HG02852 (cell line): Measurements from ENCODE around the gene WDR44.
"Not testable (repeated sequence)": the region's sequence is repeated elsewhere in the genome, so short reads cannot be mapped to it uniquely, and the experiment has no call there.

Experiments used
- ATAC-seq: cut with Tn5 transposase; IDR thresholded peaks from one replicate; pipeline ENCODE4 v1.9.1; 2021; ENCODE audit warnings: mild to moderate bottlenecking, moderate library complexity; ENCODE audit not compliant: unreplicated experiment

Gene WDR44

DNA sequence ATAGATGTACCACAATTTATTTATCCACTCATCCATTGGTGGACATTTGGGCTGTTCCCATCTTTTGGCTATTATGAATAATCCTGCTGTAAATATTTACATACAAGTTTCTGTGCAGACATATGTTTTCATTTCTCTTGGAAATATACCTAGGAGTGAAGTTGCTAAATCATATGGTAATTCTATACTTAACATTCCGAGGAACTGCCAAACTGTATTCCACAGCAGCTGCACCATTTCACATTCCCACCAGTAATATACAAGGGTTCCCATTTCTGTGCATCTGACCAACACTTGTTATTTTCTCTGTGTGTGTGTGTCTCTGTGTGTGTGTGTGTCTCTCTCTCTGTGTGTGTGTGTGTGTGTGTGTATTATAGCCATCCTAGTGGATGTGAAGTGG is 134.3 kb downstream of the WDR44 start:
- ATAC-seq, result no peak

GRCh38 chrX:118482384-118482783 is 136.5 kb downstream of the WDR44 start:
- not testable (repeated sequence) for ATAC-seq

DNA sequence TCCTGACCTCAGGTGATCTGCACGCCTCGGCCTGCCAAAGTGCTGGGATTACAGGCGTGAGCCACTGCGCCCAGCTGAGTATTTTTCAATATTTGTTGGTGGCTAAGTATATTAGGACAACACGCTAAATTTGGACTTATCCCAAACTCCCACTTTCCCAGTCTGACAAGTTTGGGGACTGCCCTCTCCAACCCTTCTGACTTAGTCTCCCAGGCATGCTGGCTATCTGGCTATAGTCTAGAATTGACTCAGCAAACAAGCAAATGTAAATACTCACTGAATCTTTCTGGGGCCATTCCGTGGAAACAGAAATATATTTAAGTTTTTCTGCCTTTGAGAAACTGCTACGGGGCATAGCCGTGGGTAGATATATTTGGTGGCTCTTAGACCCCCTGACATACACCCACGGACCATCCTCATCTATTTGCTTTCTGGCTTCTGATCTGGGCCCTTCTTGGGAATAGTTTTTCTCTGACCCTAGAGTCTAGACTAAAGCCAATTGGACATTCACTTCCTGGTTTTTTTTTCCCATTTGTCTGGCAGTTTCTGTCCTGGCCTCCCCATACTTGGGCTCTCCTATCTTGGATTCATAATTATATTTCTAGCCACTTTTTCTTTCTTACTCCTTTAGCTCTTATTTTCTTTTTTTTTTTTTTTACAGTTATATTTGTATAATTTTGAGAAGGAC is 138.5 kb downstream of the WDR44 start:
- no peak for ATAC-seq

DNA sequence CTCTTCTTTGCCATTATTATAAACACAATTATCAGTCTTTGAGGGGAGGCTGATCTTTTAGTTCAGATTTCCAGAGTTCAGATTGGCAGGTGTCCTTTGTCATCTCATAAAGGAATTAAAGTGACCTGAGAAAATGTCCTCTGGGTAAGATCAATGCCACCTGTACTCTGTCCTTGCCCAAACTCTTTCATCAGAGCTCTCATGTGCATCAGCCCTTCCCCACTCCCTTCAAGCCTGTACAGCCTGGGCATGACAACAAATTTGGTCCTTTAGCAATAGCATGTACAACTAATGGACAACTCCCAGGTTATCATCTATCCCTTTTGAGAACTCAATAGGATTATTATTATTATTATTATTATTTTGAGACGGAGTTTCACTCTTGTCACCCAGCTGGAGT is 140.8 kb downstream of the WDR44 start:
- not testable (repeated sequence) for ATAC-seq

GRCh38 chrX:118493016-118493415 is 147.1 kb downstream of the WDR44 start:
- no peak for ATAC-seq

DNA sequence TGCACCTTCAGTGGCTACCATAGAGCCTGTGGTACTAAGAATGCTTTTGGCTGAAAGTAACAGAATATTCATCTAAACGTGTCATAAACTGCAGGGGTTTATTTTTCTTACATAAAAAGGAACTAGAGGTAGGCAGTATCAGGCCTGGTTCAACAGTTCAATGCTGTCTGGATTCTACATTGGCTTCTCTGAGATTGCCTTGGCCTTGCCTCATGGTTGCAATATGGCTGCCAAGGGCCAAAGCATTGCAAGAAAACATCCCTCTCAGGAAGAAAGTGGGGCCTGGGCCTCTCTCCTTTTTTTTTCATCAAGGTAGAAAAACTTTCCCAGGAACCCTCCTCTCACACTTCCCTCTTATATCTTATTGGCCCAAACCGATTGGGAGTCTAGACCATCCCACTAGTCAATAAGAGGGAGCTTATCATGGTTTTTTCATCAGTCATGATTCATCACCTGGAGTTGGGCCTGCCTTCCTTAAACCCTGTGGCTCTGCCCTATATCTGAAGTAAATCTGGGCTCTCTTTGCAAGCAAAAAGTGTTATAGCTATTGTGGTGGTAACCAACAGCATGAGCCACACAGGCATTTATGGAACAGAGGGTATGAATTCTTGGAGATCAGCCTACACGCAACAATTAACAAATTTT is 147.9 kb downstream of the WDR44 start:
- ATAC-seq, result no peak

DNA sequence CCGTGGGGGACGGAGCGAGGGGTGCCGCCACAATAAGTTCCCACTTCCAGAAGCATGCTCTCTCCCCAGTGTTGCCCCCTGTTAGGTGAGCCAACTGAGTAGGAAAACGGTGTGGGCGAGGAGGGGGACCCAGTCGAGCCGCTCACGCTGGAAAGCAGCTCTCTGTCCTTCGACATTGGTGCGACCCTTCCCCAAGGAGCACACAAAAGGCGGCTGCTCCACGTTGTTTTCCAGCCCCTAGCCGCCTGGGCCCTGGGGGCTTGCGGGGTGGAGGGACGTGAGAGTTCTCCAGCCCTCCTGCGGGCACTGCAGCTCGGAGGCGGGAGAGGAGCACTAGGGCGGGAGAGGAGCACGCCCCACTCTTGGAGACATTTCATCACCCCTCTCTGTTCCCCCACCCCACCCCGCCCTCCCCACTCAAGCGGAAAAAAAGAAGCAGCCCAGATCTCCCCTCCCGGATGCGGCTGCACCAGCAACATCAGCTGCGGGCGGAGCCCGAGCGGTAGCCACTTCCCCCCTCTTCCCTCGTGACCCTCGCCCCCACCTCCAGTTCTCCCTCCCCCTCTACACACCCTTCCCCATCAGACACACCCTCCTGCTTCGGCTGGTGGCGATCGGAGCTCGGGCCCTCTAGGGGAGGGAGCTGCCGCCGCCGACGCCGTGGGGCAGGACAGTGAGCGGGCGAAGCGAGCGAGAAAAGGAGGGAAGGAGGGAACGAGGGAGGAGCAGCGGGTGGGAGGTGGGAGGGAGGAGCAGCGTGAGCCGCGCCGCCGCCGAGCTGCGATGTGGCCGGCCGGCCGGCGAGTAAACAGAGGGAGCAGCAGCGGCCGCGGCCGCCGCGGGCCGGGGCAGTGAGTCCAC is 149.4 kb downstream of the WDR44 start, which contains the start of gene DOCK11:
Gene DOCK11 (plus strand): TSS at position 755 of the 861 bp plus-strand sequence. CDS start 157 bp downstream, outside the sequence.
- peak; percentile 63 for ATAC-seq

DNA sequence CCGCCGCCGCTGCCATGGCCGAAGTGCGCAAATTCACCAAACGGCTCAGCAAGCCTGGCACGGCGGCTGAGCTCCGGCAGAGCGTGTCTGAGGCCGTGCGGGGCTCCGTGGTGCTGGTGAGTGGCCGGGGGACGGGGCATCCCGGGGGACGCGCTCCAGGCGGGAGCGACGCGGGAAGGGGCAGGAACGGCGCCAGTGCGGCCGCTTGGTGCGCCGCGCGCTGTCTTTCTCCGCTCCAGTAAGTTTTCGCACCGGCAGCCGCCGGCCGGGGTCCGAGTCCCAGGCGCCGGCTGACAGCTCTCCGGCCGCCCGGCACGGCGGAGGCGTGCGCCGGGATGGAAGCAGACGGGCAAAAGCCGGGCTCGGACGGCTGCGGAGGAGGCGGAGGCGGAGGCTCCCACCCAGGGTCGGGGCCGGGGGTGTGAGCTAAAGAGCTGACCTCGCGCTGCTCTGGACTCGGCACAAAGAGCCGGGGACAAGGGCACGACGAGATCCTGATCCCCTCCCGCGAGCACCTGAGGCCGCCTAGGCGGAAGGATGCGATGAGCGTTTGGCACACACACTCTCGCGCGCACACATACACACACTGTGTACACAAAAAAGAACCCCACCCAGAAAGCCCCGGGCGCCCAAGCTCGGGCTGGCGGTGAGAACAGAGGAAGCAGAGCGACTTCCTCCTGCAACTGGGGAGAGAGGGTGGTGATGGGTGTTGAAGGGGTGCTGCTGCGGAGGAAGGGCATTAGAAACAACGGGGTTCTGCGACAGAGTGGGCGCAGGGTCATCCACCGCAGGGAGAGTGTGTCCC is 150.3 kb downstream of the WDR44 start:
- peak; percentile 57 for ATAC-seq

DNA sequence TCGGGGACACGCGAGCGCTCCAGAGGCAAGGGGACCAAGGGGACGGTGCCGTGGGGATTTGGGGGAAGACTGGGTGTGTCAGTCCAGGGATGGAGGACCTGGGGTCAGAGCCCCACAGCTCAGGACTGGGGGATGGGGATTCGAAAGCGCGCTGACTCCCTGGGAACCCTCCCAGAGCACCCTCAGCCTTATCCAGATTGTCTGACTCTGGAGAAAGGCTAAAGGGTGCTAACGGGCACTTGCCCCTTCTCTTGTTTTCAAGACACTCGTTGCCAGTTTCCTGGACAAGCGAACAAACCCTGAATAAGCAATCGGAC is 150.8 kb downstream of the WDR44 start:
- peak; percentile 4 for ATAC-seq

GRCh38 chrX:118497180-118497818 is 151.4 kb downstream of the WDR44 start:
- no peak for ATAC-seq

DNA sequence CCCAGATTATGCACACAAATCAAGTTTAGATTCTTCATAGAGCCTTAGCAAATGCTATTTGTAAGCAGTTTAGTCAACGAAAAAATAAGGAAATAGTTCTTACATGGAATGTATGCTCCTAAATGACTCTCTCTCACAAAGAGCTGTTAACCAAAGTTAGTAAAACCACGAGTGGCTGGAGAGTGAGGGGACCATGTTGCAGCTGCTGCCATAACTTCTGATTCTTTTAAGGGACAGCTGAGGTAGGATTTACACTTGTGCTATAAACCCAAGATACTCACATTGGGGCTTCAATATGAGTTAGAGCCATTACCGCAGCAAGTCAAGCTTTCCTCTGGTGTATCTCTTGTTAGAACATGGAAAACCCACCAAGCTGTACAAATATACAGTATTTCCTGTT is 152.4 kb downstream of the WDR44 start:
- ATAC-seq, result no peak

DNA sequence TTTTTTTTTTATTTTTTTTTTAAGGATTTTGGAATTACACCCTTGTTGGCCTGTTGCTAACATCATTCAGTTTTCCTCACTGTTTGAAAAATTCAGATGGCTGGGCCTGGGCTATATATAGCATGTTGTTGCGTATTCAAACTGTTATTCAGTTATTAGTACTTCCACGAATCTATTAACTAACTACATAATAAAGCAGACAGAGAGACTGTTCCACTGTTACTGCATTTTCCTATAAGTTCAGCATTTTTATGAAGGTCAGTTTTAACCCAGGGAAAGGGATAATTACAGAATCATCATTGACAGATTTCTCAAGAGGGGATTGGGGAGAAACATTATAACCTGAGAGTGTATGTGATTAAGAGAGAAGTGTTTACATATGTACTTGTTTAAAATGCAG is 152.8 kb downstream of the WDR44 start:
- ATAC-seq, result no peak

DNA sequence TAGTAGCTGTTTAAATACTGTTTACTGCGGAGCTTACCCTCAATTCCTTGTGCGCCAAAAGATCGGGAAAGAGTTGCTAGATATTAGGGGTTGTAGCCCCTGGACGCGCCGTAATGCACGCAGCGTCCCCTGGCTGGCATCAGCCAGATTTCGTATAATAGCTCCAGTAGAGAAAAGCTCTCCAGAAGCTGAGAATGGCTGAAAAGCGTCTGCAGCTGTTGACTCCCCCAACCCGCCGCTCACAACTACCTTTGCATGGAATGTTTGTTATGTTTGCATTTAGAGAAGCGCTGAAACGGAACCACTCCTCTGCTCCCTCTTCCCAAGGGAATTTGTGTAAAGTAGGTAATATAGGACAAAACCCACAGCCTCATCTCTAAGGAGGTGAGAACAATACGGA is 153.4 kb downstream of the WDR44 start:
- no peak for ATAC-seq
